Activated T-helper 1 cell treated with Interleukin-2 at 50 U/mL for 16 hours (primary cell): ENCODE measurements around the gene ALG1.
"Not testable (repeated sequence)": the region's sequence is repeated elsewhere in the genome, so short reads cannot be mapped to it uniquely, and the experiment has no call there.

ENCODE experiments used
- DNase-seq: peaks from one replicate; pipeline ENCODE4 v3.0.0-alpha.2; 2020; ENCODE audit warnings: low read depth

The ALG1 gene

DNA sequence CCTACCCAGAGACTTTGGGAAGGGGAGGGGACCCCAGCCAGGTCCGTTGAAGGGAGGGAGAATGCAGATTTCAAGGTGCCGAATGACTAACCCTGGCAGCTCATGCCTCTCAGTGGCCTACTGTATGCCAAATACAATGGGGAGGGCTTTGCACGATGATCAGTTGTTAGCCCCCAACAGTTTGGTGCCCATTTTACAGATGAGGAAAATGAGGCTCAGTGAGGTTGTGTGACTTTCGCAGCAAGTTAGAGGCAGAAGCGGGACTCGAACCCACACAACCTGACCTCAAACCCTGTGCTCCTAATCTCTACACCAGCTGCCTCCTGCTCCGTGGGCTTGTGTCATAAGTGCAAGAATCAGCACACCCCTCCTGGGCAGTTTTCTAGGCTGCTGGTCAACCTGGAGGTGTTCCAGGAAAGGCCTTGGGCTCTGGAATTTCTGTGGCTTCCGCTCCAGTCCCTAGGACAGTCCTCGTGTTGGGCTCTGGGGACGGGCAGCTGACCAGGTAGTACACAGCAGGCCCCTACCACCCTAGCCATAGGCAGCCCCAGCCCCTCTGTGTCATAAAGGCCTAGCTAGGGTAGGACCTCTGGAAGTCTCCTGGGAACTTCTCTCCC lies 26.0 kb upstream of the ALG1 start:
- no peak for DNase-seq

DNA sequence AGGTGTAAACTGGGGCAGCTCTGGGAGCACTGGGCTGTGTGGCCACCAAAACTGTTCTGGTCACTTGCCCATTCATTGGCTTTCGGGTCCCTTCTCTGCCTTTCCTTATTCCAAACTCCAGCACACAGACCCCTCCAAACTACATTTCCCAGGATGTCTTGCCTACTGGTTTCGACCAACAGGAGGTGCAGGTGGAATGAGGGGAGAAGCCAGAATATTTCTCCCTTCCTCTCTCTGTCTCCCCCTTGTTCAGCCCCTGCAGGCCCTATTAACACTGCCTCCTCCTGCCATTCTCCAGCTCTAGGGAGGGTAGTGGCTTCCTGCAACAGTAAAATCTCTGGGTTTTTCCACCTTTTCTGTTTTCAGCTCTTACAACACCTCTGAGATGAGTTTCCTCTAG lies 24.7 kb upstream of the ALG1 start:
- DNase-seq = no peak

DNA sequence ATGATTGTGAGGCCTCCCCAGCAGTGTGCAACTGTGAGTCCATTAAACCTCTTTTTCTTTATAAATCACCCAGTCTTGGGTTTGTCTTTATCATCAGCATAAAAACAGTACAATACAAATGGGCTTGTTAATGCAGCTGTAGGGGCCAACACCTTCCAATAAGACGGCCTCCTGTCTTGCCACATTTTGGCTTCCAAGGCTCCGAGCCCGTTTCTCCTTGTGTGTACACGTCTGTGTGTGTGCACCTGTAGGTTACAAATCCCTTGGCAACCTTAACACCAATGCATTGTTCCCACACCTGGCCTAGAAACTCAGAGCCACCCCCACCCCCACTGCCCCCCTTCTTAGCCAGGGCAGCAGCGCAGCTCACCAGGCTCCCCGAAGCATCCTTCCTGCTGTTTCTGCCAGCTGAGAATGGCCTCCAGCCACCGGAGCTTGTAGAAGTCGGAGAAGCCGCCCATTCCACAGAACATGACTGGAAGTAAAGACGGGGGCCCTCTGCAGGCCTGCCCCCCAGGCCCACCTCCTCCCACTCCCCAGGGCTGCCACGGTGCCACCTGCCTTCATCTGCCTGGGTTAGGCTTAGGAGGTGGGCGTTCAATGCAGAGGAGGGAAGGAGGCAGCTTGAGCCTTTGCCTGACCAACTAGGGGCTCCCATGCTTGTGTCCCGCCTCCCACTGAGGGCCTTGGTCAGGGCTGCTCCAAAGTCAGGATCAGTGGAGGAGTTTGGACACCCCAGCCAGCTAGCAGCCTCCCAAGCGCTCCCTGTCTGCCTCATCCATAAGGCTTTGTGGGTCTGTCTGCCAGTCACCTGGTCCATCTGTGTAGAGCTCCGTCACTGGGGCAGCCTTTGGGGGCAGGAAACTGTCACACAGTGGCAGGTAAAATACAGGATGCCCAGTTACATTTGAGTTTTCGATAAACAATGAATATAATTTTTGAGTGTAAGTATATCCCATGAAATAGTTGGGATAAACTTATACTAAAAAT lies 16.5 kb upstream of the ALG1 start:
- no peak for DNase-seq

DNA sequence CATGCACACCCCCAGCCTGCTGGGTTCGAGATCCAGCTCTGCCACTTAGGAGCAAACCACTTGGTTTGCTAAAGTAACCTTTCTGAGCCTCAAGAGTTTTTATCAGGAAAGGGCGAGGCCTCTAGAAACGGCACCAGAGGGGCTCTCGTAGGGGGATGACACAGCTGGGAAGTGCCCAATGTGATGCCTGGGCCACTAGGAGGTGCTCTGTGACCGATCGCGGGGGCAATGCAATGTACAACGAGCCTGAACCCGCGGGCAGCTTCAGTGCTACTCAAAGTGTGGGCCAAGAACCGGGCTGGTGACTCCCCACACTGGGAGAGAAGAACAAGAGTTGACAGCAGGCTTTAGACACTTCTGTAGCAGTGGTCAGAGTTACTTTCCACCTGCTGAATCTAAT lies 15.3 kb upstream of the ALG1 start:
- no peak for DNase-seq

DNA sequence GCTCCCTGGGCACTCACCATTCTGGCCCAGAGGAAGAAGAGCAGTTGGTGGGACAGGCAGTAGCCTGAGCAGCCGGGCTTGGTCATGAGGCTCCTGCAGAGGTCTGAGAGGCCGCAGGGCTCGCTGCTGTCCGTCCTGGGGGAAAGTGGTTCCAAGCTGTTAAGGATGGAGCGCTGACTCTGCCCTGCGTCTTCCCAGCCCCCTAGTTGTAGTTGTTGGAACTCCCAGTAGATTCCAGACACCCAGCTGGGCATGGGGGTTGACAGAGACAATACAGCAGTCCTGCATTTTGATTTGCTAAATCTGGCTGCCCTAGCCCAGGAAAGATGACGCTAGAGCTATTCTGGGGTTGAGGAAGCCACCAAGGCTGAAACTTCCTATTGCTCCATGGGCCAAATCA lies 13.2 kb upstream of the ALG1 start:
- DNase-seq = no peak

DNA sequence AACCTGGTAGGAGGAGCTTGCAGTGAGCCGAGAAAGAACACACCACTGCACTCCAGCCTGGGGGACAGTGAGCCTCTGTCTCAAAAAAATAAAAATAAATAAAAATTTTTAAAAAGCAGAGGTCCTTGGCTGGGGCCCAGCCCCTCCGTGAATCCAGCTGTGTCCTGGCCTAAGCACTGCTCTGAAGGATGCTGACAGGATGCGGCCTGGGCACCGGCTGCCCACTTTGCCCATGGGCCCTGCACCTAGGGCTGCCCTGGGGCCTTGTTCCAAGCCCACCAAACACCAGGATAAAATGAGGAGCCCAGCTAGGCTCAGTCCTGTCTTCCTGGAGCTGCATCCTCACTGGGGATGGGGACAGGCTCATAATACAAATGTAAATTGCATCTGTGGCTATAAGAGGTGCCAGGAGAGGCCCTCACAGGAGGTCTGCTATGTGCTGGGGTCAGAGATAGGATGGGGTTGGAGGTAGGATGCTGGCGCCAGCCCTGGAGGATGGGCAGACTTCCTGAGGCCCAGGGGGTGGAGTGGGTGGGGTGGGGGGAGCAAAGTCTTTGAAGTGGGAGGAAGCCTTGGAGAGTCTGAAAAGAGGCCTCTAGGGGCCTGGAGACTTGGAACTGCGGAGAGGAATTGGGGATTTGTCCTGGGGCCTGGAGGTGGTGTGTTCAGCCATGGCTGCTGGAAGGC lies 12.1 kb upstream of the ALG1 start:
- DNase-seq = no peak

DNA sequence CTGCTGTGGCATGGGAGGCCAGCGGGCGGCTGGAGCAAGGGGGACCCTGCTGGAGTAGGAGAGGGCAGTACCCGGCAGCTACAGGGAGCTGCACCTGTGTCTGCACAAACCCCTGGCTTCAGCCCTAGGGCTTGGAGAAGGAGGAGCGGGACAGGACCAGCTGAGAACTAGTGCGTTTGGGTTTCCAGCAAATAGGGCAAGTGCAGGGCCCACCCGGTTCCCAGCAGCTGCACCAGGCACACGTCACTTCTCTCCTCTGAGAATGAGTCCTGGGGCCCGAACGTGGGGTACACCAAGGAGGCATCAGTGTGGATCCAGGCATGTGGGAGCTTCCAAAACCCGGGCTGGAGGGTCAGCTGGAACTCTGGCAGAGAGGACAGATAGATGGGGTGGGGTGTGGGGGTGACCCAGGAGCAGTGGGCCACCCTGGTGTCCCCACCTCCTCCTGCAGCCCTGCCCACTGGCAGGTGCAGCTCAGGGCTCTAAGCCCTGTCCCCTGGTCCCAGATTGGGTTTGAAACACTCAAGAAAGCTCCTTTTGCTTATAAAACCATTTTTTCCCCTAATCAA lies 11.5 kb upstream of the ALG1 start:
- no peak for DNase-seq

DNA sequence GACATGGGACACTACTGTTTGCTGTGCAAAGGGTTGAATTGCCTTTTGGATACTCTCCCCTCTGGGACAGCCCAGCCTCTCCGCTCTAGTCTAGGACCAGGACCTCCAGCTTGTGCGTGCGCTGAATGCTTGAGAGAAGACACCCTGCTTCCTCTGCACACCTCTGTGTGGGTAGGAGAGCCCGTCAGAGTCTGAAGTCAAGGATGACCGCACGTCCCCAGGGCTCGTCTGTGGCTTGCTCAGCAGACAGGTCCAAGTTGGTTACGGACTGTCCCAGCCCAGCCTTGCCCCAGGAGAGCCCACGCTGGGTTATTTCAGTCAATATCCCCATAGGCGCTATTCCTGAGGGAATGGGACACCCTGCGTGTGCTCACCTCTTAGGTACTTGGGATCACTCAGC lies 9.6 kb upstream of the ALG1 start:
- DNase-seq = no peak

DNA sequence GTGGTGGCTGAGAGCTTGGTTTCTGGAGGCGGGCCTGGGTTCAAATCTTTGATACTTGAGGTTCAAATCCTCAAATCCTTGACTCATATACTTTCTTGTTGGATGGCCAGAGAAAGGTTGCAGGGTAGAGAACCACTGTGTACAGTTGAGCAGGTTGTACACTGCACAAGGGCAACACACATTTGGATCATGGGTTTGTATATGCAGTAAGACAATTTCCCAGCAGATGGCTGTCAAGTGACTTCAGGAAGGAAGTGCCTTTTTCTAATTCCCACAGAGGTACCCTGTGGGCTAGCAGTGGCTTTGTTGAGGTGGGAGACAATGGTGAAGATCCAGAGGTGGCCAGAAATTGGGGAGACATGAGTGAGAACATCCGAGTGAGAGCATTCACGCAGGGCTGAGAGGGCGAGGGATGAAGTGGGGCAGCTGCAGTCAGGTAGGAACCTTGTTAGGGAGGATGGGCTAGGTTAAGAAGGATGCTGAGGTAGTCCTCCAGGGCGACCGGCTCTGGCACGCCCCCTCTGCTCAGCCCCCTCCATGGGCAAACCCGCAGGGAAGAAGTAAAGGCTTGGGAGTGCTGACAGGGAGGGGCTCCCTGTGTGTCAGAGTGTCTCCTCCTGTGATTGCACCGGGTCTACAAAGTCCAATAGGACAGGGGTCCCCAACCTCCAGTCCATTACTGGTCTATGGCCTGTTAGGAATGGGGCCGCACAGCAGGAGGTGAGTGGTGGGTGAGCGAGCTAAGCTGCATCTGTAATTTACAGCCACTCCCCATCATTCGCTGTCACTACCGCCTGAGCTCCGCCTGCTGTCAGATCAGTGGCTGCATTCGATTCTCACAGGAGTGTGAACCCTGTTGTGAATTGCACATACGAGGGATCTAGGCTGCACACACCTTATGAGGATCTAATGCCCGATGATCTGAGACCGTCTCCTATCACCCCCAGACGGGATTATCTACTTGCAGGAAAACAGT lies 8.6 kb upstream of the ALG1 start:
- no peak for DNase-seq

DNA sequence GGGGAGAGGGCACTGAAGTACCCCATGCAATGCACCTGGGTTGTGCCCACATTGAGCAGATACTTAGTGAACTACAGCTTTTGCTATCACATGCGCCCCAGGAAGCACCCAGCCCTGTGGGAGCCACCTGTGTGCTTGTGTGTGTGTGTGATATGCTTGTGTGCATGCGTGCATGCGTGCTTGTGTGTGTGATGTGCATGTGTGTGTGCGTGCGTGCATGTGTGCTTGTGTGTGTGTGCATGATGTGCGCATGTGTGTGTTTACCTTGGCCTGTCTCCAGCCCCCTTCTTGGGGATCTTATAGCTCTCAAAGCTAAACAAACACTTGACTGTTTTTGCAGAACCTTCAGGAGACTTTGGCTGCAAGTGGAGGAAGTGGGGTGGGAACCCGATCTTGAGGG lies 6.7 kb upstream of the ALG1 start:
- DNase-seq = no peak

DNA sequence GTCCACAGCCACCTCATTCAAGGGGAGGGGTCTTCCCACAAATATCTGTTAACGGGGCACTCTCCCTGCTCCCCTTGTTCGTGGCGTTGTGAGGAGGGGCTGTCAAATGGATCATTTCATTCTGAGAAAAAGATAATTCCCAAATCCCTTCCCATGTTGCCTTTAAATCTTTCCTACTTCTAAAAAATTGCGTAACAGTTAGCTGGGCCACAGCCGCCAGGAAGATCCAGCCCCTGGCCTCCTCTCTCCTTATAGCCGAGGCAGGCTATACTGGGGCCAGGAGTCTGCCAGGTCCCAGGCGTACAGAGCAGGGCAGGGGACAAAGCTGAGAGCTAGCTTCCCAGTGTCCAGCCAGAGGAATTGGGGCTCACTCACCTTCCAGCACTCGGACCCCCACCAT lies 6.3 kb upstream of the ALG1 start:
- DNase-seq = no peak

DNA sequence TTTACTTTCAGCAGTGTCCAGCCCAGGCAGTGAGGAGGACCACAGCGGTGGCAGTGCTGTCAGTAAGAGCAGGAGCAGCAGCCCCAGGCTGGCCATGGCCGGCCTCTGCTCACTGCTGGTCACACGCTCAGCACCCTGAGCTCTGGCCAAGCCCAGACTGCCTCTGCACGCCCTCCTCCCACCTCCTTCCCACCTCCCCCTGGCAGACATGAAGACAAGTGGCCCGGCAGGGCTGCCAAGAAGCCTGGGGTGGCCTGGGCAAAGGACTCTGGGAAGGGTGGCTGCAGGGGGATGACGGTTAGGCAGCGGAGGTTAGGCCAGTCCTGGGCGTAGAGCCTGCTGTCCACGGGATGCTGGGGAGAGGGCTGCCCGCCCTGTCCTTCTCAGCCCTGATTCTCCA lies 5.8 kb upstream of the ALG1 start, which contains the start of gene C16orf89:
TSS of gene C16orf89 (minus strand) at position 144 of the 400 bp plus-strand sequence. CDS start at position 96, 48 bp downstream.
- no peak for DNase-seq

DNA sequence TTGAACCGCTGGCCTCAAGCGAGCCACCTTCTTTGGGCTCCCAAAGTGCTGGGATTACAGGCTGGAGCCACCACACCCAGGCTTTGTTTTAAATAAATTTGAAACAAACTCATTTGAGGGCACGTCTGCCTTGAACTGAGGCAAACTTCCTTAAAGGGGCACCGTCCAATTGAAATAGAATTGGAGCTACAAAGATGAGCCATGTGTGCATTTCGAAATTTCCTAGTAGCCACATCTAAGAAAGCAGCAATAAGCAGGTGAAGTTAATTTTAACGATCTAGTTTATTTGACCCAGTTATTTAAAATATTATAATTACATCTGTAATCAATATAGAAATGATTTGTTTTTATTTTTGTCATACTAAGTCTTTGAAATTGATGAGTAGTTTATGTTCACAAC lies 5.1 kb upstream of the ALG1 start:
- no peak for DNase-seq

DNA sequence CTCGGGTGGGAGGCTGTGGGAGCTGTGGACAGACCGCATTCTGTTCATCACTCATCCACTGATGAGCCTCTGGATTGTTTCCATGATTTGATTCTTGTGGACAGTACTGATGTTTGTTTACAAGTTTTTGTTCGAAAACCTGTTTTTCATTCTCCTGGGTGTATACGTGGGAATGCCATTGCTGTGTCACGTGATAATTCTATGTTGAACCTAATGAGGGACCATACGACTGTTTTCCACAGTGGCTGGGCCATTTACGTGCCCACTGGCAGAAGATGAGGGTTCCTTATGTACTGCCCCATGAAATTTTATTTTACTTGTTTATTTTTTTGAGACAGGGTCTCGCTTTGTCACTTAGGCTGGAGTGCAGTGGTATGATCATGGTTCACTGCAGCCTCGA lies 2.6 kb upstream of the ALG1 start:
- DNase-seq = no peak

DNA sequence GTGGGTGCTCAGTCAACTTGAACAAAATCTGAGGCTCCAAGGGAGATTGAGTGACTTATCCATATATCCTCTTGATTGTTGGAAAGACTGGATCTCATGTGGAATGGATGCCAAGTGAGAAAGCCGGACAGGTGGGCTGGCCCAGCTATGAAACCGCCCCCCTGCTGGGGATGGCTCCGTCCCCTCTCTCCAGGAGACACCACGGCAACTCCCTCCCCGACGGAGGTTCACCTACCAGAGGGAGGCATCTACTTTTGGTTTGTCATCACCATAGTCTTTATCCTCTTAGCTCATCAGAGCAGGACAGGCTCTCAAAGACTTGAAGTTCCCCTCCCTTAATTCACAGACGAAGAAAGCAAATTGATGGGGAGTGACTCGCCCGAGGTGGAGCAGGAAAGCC lies 1.8 kb upstream of the ALG1 start:
- DNase-seq = no peak

DNA sequence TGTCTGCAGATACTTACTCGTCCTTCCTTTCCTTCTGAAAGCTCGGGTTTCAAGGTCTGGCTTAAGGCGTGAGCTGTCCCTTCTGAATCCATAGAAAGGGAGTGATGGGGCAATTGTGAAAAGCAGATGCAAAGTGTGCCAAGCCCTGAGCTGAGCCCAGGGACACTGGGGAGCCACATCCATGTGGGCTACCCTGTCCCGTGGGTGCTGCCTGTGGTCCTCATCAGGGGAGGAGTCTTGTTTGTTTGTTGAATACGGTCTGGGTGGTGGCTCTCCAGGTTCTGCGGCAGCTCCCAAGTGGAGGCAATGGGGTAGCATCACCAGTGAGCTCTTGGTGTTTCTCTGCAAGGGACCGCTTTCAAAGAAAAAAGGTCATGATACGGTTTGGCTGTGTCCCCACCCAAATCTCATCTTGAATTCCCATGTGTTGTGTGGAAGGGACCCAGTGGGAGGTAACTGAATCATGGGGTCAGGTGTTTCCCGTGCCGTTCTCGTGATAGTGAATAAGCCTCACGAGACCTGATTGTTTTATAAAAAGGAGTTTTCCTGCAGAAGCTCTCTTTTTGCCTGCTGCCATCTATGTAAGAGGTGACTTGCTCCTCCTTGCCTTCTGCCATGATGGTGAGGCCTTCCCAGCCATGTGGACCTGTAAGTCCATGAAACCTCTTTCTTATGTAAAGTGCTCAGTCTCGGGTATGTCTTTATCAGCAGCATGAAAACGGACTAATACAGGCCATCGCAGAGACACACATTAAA lies 1.0 kb upstream of the ALG1 start:
- DNase-seq = no peak

DNA sequence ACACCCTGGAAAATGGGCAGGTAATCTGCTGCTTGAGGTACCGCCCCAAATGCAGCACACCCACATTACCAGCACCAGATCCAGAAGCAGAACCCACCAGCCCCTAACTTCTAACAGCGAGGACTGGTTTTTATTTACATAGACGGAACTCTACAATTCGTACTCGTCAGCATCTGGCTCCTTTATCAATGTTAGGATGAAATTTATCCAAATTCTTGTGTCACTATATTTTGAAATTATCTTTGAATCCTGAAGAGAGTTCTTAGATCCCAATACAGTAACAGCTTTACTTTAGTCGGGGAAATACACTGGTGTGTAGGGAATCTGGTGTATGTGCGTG lies 332 bp upstream of the ALG1 start:
- DNase-seq = no peak

DNA sequence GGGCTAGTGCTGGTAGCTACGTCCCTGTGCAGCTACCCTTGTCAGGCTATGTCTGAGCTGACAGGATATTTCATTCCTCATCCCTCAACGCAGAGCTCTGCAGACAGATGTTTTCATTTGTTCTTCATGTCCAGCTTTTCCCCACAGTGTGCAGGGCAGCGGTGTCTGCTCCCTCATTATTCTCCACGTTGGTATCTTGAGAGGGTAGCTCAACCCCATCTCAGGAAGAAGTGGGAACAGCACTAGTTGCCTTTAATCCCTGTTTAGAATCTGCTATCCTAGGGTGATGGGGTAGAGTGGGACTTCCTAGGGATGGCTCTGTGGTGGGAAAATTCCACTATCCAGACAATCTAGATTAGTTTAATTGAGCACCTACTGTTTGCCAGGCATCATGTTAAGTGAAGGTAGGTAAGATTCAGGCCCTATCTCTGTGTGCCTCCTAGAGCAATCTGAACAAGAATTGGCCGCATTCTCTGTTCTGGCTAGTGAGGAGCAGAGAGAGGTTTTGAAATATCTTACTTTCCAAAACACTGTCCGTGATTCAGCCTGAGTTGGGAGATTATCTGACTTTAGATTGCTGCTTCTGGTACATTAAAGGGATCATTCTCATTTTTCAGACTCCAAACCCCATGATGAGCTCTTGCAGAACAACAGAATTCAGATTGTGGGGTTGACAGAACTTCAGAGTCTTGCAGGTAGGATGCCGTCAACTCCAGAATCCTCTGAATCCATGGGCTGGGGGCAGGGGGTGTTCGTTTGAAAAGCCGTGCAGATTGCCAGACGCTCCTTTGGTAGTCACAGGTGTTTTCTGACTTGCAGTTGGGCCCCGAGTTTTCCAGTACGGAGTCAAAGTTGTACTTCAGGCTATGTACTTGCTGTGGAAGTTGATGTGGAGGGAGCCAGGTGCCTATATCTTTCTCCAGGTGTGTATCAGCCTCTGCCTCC lies 963 bp downstream of the ALG1 start:
- DNase-seq = no peak

DNA sequence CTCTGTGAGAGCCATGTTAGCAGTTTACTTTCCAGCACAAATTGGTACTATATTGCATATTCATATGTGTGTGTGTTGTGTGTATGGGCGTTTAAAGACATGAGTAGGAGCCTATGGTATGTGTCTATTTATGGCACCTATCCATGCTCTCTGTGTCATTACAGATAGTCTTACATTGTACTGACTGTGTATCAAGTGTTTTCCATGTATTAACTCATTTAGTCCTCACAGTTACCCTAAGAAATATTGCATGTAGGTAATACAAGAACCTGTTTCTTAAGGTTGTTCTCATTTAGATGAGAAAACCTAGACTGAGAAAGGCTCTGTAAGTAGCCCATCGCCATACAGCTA lies 1.6 kb downstream of the ALG1 start:
- no peak for DNase-seq

DNA sequence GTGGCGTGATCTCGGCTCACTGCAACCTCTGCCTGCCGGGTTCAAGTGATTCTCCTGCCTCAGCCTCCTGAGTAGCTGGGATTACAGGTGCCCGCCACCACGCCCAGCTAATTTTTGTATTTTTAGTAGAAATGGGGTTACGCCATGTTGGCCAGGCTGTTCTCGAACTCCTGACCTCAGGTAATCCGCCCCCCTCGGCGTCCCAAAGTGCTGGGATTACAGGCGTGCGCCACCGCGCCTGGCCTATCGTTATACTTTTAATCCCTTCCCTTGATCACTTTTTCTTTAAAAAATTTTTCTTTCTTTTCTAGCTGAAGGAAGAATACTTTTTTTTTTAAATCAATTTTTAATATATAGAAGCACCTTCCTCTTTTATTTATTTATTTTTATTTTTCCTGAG lies 2.1 kb downstream of the ALG1 start:
- DNase-seq = not testable (repeated sequence)
